ENCODE data around the gene MED9.

MED9 gene

DNA sequence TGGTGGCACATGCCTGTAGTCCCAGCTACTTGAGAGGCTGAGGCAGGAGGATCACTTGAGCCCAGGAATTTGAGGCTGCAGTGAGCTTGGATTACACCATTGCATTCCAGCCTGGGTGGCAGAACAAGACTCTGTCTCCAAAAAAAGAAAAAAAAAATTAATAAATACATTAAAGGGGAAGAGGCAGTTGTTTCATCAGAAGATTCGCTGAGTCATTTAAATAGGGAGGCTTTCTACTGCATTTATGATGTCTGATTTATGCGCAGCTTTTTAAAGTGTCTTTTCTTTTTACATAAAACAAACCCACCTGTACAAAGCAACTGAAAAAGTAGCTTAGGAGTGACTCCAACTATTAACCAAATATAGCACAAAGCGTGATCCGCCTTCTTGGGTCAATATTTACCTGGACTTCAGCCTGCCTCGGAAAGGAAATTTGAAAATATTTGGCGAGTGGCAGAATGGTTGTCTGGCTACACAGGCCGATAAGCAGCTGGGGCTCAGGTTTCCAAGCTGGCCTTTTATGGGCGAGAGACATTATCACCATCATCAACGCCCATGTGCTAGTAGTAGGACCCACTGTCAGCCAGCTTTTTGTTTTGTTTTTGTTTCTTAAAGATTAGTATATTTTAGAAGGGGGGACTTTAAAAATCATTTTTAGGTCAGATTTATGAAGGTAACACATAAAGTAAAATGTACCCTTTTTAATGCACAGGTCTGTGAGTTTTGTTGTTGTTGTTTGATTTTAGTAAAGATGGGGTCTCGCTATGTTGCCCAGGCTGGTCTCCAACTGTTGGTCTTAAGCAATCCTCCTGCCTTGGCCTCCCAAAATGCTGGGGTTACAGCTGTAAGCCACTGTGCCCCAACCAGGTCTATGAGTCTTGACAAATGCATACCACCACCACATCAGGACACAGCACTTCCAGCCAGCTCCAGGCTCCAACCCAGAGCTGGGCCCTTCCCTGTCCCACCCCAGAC, 61.9 kb downstream of the MED9 start:
- DNase-seq (ENCODE audit: low read depth) = no peak

DNA sequence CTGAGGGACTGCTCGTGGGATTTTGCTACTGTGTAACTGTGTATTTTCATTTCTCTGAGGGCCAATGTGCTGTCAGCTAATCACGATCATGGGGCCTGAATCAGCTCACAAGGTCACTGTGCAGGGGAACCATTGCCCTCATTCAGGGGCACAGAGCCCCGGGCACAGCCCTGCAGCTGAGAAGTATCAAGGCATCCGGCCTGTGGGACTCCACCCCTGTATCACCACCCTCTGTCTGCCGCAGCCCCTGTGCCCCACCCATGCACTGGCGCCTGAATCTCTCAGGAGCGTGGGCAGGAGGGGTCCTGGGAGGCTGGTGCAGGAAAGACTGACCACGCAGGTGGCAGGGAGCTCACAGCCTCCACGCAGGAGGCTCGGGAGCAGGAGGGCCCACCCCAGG, 62.8 kb downstream of the MED9 start:
- no peak for DNase-seq (ENCODE audit: low read depth)

DNA sequence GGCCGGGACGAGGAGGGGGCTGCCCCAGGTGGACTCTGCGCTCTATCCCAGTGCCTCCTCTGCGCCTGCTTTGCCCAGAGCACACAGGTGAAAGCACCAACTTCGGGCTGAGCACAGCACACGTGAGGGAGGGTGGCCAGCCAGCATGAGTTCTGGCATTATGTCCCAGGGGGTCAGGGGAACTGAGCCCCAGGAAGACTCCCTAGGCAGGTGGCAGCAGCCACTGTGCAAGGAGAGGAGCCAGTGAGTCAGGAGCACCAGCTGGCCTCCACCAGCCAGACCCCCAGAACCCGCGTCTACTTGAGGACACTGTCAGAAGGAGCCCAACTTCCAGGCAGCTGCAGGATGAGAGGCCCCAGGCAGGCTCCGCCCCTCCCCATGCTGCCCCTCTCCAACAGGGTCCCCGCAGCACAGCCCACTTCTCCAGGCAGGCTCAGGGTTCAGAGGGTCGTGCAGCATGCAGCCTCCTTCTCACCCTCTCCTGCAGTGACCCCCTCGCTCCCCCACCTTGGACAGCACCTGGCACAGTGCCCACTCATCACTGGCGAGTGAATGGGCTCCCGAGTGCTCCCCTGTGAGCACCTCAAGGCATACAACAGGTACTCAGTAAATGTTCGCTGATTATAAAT, 63.6 kb downstream of the MED9 start:
- DNase-seq (ENCODE audit: low read depth) = no peak

GRCh38 chr17:17540935-17541639, 64.3 kb downstream of the MED9 start:
- no peak for DNase-seq (ENCODE audit: low read depth)

GRCh38 chr17:17541640-17542001, 64.8 kb downstream of the MED9 start:
- no peak for DNase-seq (ENCODE audit: low read depth)
